Activated T-helper 9 cell treated with anti-CD3 and anti-CD28 coated beads, Interleukin-2, amount 50 U/mL, for 16 hours (primary cell): ENCODE results near the gene ERGIC1.

Source experiments
- DNase-seq: peaks from one replicate; pipeline ENCODE4 v3.0.0-alpha.2; 2020; ENCODE audit warnings: low read depth

Gene ERGIC1

GRCh38 chr5:172951371-172952033, 117.5 kb downstream of the ERGIC1 start:
- DNase-seq = no peak

DNA sequence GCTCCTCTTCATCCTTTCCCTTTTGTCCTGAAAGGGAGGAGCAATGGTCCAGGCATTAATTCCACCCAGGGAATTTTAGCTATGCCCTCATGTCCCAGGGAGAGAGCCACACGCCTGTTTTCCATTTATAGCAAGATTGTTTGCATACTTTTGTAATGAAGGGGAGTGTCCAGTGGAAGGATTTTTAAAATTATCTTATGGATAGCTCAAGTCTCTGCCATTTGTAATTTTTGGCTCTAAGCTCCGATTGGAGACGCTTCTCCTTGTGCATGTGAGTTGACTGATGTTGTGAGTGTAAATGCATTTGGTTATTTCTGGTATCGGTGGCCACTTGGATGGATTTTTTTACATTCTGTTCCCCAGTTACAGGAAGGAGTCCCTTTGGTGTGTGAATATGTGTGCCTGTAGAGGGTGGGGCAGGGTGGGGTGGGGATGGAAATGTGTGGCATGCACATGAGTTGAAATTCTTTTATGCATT, 118.0 kb downstream of the ERGIC1 start:
- DNase-seq = no peak

GRCh38 chr5:172953776-172954675, 120.0 kb downstream of the ERGIC1 start:
- DNase-seq = no peak

- no peak for DNase-seq
Measured at GRCh38 chr5:172954751-172955159, 120.7 kb downstream of the ERGIC1 start.

- no peak for DNase-seq
Measured at GRCh38 chr5:172956228-172956627, 122.2 kb downstream of the ERGIC1 start.

DNA sequence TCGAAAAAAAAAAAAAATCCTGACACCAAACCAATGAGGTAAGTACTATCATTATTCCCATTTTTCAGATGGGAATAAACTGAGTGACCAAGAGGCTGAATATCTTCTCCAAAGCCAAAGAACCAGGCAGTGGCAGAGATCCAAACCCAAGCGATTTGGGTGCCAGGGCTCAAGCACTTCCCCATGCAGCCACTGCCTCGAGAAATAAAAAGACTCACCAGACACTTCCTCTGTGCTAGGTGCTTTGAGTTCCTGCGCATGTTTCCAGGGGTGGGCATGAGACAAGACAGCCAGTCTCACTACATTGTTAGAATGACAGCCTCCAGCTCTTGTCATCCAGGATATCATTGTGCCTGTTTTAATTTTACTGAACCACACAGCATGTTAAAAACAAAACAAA, 122.9 kb downstream of the ERGIC1 start:
- DNase-seq = no peak

- DNase-seq = no peak
Measured at GRCh38 chr5:172957458-172957857, 123.4 kb downstream of the ERGIC1 start.

GRCh38 chr5:172958331-172959046, 124.4 kb downstream of the ERGIC1 start:
- DNase-seq = peak; percentile 60

DNA sequence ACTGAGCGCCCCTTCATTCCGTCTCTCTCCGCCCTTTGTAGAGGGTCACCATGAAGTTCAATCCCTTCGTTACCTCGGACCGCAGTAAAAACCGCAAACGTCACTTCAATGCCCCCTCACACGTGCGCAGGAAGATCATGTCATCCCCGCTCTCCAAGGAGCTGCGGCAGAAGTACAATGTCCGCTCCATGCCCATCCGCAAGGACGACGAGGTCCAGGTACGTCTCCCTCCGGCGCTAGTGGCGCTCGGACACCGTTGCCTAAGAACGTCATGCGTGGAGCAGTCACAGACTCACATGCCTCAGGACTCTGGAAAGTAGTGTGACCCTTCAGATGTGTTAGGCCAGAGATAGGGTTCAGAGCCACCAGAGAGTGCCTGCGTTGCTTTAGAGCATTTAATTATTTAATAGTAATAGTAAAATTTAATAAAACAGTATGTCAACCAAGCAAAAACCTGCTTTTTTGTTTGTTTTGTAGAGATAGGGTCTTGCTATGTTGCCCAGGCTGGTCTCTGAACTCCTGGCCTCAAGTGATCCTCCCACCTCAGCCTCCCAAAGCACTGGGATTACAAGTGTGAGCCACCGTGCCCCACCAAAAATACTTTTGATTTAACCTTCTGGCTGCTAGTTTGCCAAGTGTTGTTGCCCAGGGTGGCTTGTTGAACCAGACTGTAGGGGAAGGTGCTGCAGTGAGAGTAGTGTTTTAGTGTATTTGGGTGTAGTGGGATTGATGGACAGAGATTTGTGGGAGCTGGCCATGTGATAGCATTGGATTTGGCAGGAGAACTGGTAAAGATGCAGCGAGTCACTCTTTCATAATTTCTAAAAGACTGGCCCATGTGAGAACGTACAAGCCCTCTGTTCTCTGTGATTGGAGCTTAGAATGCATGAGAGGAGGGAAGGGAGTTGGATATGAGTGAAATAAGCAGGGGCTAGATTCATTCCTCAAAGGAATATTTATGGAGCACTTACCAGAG, 126.1 kb downstream of the ERGIC1 start:
- no peak for DNase-seq

DNA sequence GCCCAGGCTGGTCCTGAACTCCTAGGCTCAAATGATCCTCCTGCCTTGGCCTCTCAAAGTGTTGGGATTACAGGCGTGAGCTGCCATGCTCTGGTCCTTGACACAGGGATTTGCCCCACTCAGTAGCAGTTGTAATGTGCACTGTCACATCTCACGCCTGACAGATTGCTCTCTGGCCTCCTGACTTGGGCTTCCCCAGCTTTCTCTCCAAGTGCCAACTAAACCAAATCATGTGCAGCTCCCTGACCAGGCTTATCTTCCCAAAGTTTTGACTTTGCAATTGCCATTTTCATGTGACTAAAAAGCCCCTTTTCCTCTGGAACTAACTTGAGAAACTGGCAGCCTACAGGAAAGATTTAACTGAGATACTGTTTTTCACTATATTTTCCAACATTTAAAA, 135.9 kb downstream of the ERGIC1 start:
- no peak for DNase-seq

GRCh38 chr5:172971482-172971881, 137.4 kb downstream of the ERGIC1 start:
- DNase-seq = no peak

DNA sequence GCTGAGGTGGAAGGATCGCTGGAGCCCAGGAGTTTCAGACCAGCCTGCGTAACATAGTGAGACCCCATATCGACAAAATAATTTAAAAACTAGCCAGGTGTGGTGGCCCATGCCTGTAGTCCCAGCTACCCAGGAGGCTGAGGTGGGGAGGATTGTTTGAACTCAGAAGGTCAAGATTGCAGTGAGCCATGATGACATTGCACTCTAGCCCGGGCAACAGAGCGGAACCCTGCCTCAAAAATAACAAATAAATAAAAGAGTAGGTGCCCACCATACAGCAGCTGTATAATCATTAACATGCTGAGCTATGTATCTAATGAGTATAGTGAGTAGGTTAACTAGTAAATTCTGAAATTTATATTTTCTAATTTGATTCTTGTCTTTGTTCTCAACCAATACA, 138.5 kb downstream of the ERGIC1 start:
- no peak for DNase-seq

GRCh38 chr5:172973127-172973916, 139.3 kb downstream of the ERGIC1 start:
- no peak for DNase-seq

- DNase-seq = no peak
Measured at GRCh38 chr5:172973931-172974330, 139.9 kb downstream of the ERGIC1 start.

DNA sequence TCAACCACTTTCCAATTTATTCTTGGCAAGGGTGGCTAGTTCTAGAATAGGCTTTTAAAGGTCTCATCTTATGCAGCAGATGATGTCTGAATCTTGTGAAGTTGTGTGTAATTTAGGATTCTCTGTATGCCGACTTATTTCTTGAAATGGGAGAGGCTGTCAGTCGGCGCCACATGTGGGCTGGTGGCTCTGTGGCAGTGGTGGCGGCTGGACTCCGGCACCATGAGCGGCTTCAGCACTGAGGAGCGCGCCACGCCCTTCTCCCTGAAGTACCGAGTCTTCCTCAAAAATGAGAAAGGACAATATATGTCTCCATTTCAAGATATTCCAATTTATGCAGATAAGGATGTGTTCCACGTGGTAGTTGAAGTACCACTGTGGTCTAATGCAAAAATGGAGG, 141.2 kb downstream of the ERGIC1 start:
- no peak for DNase-seq

DNA sequence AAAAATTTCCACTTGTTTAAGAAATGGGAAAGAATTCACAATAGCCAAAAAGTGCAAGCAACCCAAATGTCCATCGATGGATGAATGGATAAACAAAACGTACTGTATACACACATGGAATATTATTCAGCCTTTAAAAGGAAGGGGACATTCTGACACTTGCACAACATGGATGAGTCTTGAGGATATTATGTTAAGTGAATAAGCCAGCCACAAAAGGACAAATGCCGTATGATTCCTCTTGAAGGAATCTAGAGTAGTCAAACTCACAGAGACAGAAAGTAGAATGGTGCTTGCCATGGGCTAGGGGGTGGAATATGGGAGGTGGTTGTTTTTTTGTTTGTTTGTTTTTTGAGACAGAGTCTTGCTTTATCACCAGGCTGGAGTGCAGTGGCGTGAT, 145.7 kb downstream of the ERGIC1 start:
- no peak for DNase-seq

DNA sequence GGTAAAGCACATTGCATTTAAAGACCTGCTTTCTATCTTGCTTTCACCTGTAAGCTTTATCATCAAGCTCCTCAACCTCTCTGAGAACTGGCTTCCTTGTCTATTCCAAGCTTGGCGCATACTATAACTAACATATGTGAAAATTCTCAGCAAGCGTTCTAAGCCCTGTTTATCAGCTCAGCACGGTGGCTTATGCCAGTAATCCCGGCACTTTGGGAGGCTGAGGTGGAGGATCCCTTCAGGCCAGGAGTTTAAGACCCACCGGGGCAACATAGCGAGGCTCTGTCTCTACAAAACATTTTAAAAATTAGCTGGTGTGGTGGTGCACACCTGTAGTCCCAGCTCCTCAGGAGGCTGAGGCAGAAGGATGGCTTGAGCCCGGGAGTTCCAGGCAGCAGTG, 147.9 kb downstream of the ERGIC1 start:
- DNase-seq = no peak

DNA sequence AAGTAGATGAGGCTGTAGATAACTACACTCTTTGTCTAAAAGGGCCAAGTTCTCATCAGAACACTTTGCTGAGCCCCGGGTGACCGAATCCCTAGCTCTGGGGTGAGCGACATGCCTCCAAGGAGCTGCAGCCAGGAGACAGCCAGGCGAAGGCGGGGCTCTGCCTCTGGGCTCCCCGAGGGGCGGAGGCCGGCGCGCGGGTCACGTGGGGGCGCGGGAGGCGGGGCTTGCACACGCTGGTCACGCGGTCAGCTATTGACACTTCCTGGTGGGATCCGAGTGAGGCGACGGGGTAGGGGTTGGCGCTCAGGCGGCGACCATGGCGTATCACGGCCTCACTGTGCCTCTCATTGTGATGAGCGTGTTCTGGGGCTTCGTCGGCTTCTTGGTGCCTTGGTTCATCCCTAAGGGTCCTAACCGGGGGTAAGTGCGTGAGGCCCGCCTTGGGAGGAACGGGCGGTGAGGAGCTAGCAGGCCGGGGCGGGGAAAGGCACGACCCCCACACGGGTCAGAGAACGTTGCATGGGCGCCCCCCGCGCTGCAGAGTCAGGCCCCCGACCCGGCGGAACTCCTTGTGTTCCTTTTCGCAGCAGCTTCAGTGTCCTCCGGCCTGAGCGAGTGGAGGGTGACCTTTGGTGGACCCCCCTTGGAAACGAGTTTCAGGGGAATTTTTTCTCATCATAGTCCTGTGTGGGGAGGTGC, 149.6 kb downstream of the ERGIC1 start, which contains the start of gene ATP6V0E1:
Gene ATP6V0E1, plus strand, starts transcription at position 230 of the 702 bp plus-strand sequence. Its CDS starts 90 bp downstream, at position 320.
- peak; percentile 92 for DNase-seq

DNA sequence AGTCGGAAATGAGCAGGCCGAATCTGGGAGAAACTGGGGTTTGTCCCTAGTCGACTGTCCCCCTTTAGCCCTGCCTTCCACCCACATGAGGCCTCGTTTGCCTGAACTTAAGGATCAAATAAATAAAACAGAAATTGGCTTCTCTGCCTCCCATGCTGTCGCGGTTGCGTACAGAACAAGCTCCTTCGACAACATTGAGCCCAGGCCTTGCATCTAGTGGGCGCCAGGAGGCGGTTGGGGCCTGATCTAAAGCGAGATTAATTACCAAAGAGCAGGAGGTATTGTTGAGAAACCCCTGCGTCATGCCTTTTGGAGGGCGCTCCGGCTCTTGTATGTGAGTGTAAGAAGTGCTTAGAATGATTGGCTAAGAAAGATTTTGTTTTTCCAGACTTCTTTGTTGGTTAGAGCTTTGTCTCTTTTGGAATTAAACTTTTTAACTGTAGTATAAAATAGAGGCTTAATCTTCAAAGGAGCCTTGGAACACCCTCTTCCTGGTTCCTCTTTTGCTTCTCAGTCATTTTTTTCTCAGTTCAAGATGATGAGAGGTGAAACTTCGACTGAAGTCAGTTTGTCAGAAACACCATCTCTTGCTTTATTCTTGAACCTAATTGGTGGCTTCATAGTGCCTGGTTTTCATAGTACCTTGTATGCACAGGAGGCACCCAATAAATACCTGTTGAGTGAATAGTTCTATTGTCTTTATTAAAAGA, 150.3 kb downstream of the ERGIC1 start:
- peak; percentile 60 for DNase-seq
